Left lung (tissue), 10 donors: ENCODE data around the gene TMEM131. TPM values are rescaled to one million over a fixed set of nuclear protein-coding genes. Genes with fewer than 3 reads are reported as not detected.

Experiments used
- ATAC-seq: fragments of 200-7000 bp; cut with Tn5 transposase; one replicate; pipeline ENCODE4 v1.9.1; 2020; ENCODE audit warnings: moderate library complexity
- DNase-seq, 4 donors: peaks; one replicate each; pipeline ENCODE4 v3.0.0-alpha.2; 2013 to 2020
- H3K27ac ChIP-seq, 2 donors: fragments of 200-600 bp; sonication (generic) in 1 of 2; one replicate each; pipeline versions ENCODE4 v1.5.0 to v1.8.0; 2020 to 2021
- H3K27me3 ChIP-seq, 2 donors: fragments of 200-600 bp; sonication (generic) in 1 of 2; one replicate each; pipeline versions ENCODE4 v1.5.0 to v1.8.0; 2020 to 2021
- H3K36me3 ChIP-seq, 2 donors: fragments of 200-600 bp; sonication (generic) in 1 of 2; one replicate each; pipeline versions ENCODE4 v1.5.0 to v1.8.0; 2020 to 2021
- H3K4me1 ChIP-seq, 2 donors: fragments of 200-600 bp; one replicate each; pipeline ENCODE4 v1.8.0; 2021
- H3K4me3 ChIP-seq, 2 donors: fragments of 200-600 bp; sonication (generic) in 1 of 2; one replicate each; pipeline versions ENCODE4 v1.5.0 to v1.8.0; 2020 to 2021; ENCODE audit warnings: mild to moderate bottlenecking in 1 of 2
- H3K9me3 ChIP-seq, 2 donors: fragments of 200-600 bp; sonication (generic) in 1 of 2; one replicate each; pipeline versions ENCODE4 v1.5.0 to v1.8.0; 2020 to 2021
- CTCF ChIP-seq, 2 donors: fragments of 200-600 bp; sonication (generic) in 1 of 2; IDR thresholded peaks; one replicate each; pipeline versions ENCODE4 v1.5.0 to v1.8.0; 2021; ENCODE audit warnings: antibody characterized with exemption in 2 of 2
- intact Hi-C, 2 donors: fragments of 100-400 bp; cut with DNase I; formaldehyde crosslinking; loops; one replicate each; pipeline versions ENCODE4 v1.11.2 to v1.14.2; 2022
- polyA plus RNA-seq, 6 donors: library from polyadenylated mRNA; unstranded; fragments of 120-200 nt; gene quantifications; one replicate each; pipeline ENCODE4 v1.2.1, GENCODE V29; 2013; ENCODE audit not compliant: insufficient read length in 6 of 6
- total RNA-seq, 2 donors: library from RNA; stranded (reverse); fragmentation: NEBNext Ultra II Directional; extraction: Animal tissue kit (Norgen Biotek cat#: 25700); gene quantifications; one replicate each; pipeline ENCODE4 v1.2.1, GENCODE V29; 2021
- donor health status: DM: no; HTN: yes; CAD: no.
- donor health status: DM: no; HTN: no; CAD: no.

The TMEM131 gene
- total and polyA plus RNA-seq, 8 donors: 43.9 to 52.0 (median 47.8) TPM

- intact Hi-C loops: no loop called here
- Histone ChIP-seq H3K9me3 (no peaks in the 10 kb centered on the region), H3K4me1 (peaks cover 0 to 24% of the 10 kb centered on the region in 2 donors), H3K27ac (no peak overlapping the region), H3K36me3 (no peaks in the 10 kb centered on the region), H3K27me3 (no peaks in the 10 kb centered on the region), H3K4me3 (no peak overlapping the region)
- ATAC-seq (peak; percentile 39), DNase-seq (no peak)
- TF ChIP-seq CTCF (IDR thresholded peaks at IDR 0.05): no peak
These were observed 45.2 kb downstream of the TMEM131 start for GRCh38 chr2:97950329-97951154.

- peak overlapping the region in 1 of 2 donors; percentile 10 for H3K27ac ChIP-seq
- H3K4me3 ChIP-seq: no peak overlapping the region
- intact Hi-C loops: no loop called here
- H3K9me3 ChIP-seq: no peaks in the 10 kb centered on the region
- DNase-seq (no peak), ATAC-seq (no peak)
- no peaks in the 10 kb centered on the region for H3K36me3 ChIP-seq
- TF ChIP-seq CTCF (IDR thresholded peaks at IDR 0.05): no peak
- peaks cover 0 to 24% of the 10 kb centered on the region in 2 donors for H3K4me1 ChIP-seq
- H3K27me3 ChIP-seq: no peaks in the 10 kb centered on the region
These were observed 46.8 kb downstream of the TMEM131 start for GRCh38 chr2:97948926-97949325.

GRCh38 chr2:97945791-97946190, 50.0 kb downstream of the TMEM131 start:
- intact Hi-C loops: no loop called here
- Histone ChIP-seq H3K27me3 (no peaks in the 10 kb centered on the region), H3K36me3 (no peaks in the 10 kb centered on the region), H3K4me3 (no peak overlapping the region), H3K9me3 (peaks cover 0 to 3% of the 10 kb centered on the region in 2 donors), H3K27ac (no peak overlapping the region), H3K4me1 (peaks cover 0 to 16% of the 10 kb centered on the region in 2 donors)
- no peak for TF ChIP-seq CTCF (IDR thresholded peaks at IDR 0.05)
- DNase-seq (no peak), ATAC-seq (no peak)

GRCh38 chr2:97936881-97937280, 58.9 kb downstream of the TMEM131 start:
- Histone ChIP-seq H3K27ac (no peak overlapping the region), H3K9me3 (peaks cover 0 to 3% of the 10 kb centered on the region in 2 donors), H3K36me3 (no peaks in the 10 kb centered on the region), H3K27me3 (no peaks in the 10 kb centered on the region), H3K4me3 (no peak overlapping the region), H3K4me1 (peaks cover 0 to 45% of the 10 kb centered on the region in 2 donors)
- no peak for TF ChIP-seq CTCF (IDR thresholded peaks at IDR 0.05)
- DNase-seq: no peak
- no peak for ATAC-seq
- intact Hi-C loops: no loop called here

- Histone ChIP-seq H3K4me1 (peaks cover 0 to 52% of the 10 kb centered on the region in 2 donors), H3K27ac (no peak overlapping the region), H3K27me3 (no peaks in the 10 kb centered on the region), H3K36me3 (no peaks in the 10 kb centered on the region), H3K9me3 (no peaks in the 10 kb centered on the region), H3K4me3 (no peak overlapping the region)
- ATAC-seq (peak; percentile 67), DNase-seq (peak in 1 of 4 donors; percentile 23)
- intact Hi-C loops: no loop called here
- no peak for TF ChIP-seq CTCF (IDR thresholded peaks at IDR 0.05)
These were observed 59.5 kb downstream of the TMEM131 start for GRCh38 chr2:97936199-97936598.
